Right ventricle myocardium inferior (tissue), 1 donor: ENCODE measurements around the gene CFP. TPM values are rescaled to one million over a fixed set of nuclear protein-coding genes. Genes with fewer than 3 reads are reported as not detected.
"Not testable (repeated sequence)": the region's sequence is repeated elsewhere in the genome, so short reads cannot be mapped to it uniquely, and the experiment has no call there.

Source experiments
- ATAC-seq: fragments of 200-7000 bp; cut with Tn5 transposase; one replicate; pipeline ENCODE4 v1.9.1; 2020; ENCODE audit warnings: mild to moderate bottlenecking, moderate library complexity
- DNase-seq: peaks from one replicate; pipeline ENCODE4 v3.0.0; 2021; ENCODE audit errors: missing footprints
- intact Hi-C: fragments of 100-400 bp; cut with DNase I; formaldehyde crosslinking; loops from one replicate; pipeline ENCODE4 v1.11.0; 2022
- long read RNA-seq: library from polyadenylated mRNA; unstranded; transcript quantifications from one replicate; pipeline ENCODE4 v2.0.0, GENCODE V29; 2021
- total RNA-seq: library from RNA; stranded (reverse); fragmentation: NEBNext Ultra II Directional; extraction: Animal tissue kit (Norgen Biotek cat#: 25700); gene quantifications from one replicate; pipeline ENCODE4 v1.2.1, GENCODE V29; 2021
- donor health status: DM: no; HTN: yes; CAD: no; lungs with severe emphysema.

The CFP gene
- total RNA-seq: 3.7 TPM
- long read RNA-seq, partial matches to known transcripts: 0 of 2 reads
- long read RNA-seq, other reads (novel, unspliced or antisense): 0 of 2 reads

GRCh38 chrX:47629419-47630200 lies at the start of gene CFP:
Gene CFP, minus strand, starts transcription at chrX:47629930. Its CDS starts 86 bp downstream, at chrX:47629844.
- intact Hi-C loops: no loop called here
- ATAC-seq: peak; percentile 46
- DNase-seq: peak; percentile 60

GRCh38 chrX:47675959-47676859 lies 46.5 kb upstream of the CFP start:
- DNase-seq, ATAC-seq, intact Hi-C loops: not testable (repeated sequence)

- DNase-seq: no peak
- intact Hi-C loops: no loop called here
- no peak for ATAC-seq
These were observed 45.0 kb upstream of the CFP start for GRCh38 chrX:47674776-47675175.

GRCh38 chrX:47665797-47666196 lies 36.1 kb upstream of the CFP start:
- intact Hi-C loops, ATAC-seq: not testable (repeated sequence)

GRCh38 chrX:47664737-47665136 lies 35.0 kb upstream of the CFP start:
- ATAC-seq (no peak), DNase-seq (no peak)
- intact Hi-C loops: no loop called here

More at GRCh38 chrX:47665797-47666196, 36.1 kb upstream of the CFP start:
- DNase-seq: not testable (repeated sequence)

GRCh38 chrX:47662144-47662657 lies 32.5 kb upstream of the CFP start:
- no peak for ATAC-seq

GRCh38 chrX:47661539-47661938 lies 31.8 kb upstream of the CFP start:
- no peak for DNase-seq
- intact Hi-C loops: no loop called here
- ATAC-seq: no peak

More at GRCh38 chrX:47662144-47662657, 32.5 kb upstream of the CFP start:
- no peak for DNase-seq
- intact Hi-C loops: no loop called here

GRCh38 chrX:47659421-47659726 lies 29.6 kb upstream of the CFP start:
- intact Hi-C loops: loop anchor here (10.0 kb wide), 3 partner anchors 135 to 365 kb away; partner anchors contain the start of gene ZNF81
- no peak for DNase-seq
- no peak for ATAC-seq

- DNase-seq: peak; percentile 96
- ATAC-seq: peak; percentile 93
- intact Hi-C loops: loop anchor here (10.0 kb wide), 3 partner anchors 136 to 366 kb away; partner anchors contain the start of gene ZNF81
These were observed 29.1 kb upstream of the CFP start, which contains the start of gene UXT for GRCh38 chrX:47658684-47659420. Gene UXT, minus strand, starts transcription at chrX:47659180. Its CDS starts 253 bp downstream, at chrX:47658927.

GRCh38 chrX:47658301-47658683 lies 28.6 kb upstream of the CFP start:
- ATAC-seq (no peak), DNase-seq (no peak)
- intact Hi-C loops: loop anchor here (10.0 kb wide), 3 partner anchors 137 to 367 kb away; partner anchors contain the start of gene ZNF81

- no peak for DNase-seq
- no peak for ATAC-seq
- intact Hi-C loops: loop anchor here (10.0 kb wide), 3 partner anchors 144 to 374 kb away; partner anchors contain the start of gene ZNF81
These were observed 21.5 kb upstream of the CFP start for GRCh38 chrX:47651043-47651905.

- ATAC-seq (peak; percentile 98), DNase-seq (peak; percentile 95)
- intact Hi-C loops: loop anchor here (10.0 kb wide), 3 partner anchors 144 to 374 kb away; partner anchors contain the start of gene ZNF81
These were observed 20.7 kb upstream of the CFP start, which contains the start of gene ELK1 for GRCh38 chrX:47650164-47651042. Gene ELK1, minus strand, starts transcription at chrX:47650563. Its CDS starts 9,122 bp downstream, at chrX:47641441.

- ATAC-seq: no peak
These were observed 20.0 kb upstream of the CFP start for GRCh38 chrX:47649781-47650163.

GRCh38 chrX:47649271-47649670 lies 19.5 kb upstream of the CFP start:
- ATAC-seq (no peak), DNase-seq (no peak)
- intact Hi-C loops: loop anchor here (5.0 to 10.0 kb wide), 2 partner anchors 87 to 454 kb away; partner anchors contain the start of genes ARAF and UBA1

More at GRCh38 chrX:47649781-47650163, 20.0 kb upstream of the CFP start:
- intact Hi-C loops: loop anchor here (5.0 to 10.0 kb wide), 5 partner anchors 87 to 455 kb away; partner anchors contain the start of genes ARAF, UBA1 and ZNF81
- no peak for DNase-seq

GRCh38 chrX:47648376-47648775 lies 18.6 kb upstream of the CFP start:
- ATAC-seq (no peak), DNase-seq (no peak)
- intact Hi-C loops: loop anchor here (5.0 to 10.0 kb wide), 2 partner anchors 86 to 454 kb away; partner anchors contain the start of genes ARAF and UBA1

- intact Hi-C loops: loop anchor here (5.0 to 10.0 kb wide), 2 partner anchors 84 to 452 kb away; partner anchors contain the start of genes ARAF and UBA1
- DNase-seq (no peak), ATAC-seq (no peak)
These were observed 16.9 kb upstream of the CFP start for GRCh38 chrX:47646636-47647035.
